Natural killer cell (primary cell): ENCODE measurements around the gene WNT3A. TPM values are rescaled to one million over a fixed set of nuclear protein-coding genes. Genes with fewer than 3 reads are reported as not detected.

Experiments used
- ATAC-seq, 3 donors: fragments of 150-1000 bp in 2 of 3; fragments of 200-7000 bp in 1 of 3; cut with Tn5 transposase; 1 replicate in 1 of 3; 2 replicates in 2 of 3; pipeline ENCODE4 v1.10.0; 2021; ENCODE audit warnings: mild to moderate bottlenecking in 2 of 3, moderate library complexity in 2 of 3
- DNase-seq, 2 donors: peaks; one replicate each; pipeline versions ENCODE4 v3.0.0 to v3.0.0-alpha.2; 2013 to 2021; ENCODE audit warnings: mixed read lengths in 1 of 2
- H3K27ac ChIP-seq: one replicate; pipeline ENCODE4 v1.5.1; 2013; ENCODE audit warnings: mild to moderate bottlenecking, low read length
- H3K27me3 ChIP-seq: one replicate; pipeline ENCODE4 v1.6.1; 2013; ENCODE audit warnings: low read length; ENCODE audit not compliant: control insufficient read depth, insufficient read depth
- H3K36me3 ChIP-seq: one replicate; pipeline ENCODE4 v1.6.1; 2013; ENCODE audit warnings: low read length; ENCODE audit not compliant: control insufficient read depth, insufficient read depth
- H3K4me1 ChIP-seq: one replicate; pipeline ENCODE4 v1.6.1; 2013; ENCODE audit warnings: low read length; ENCODE audit not compliant: control insufficient read depth, insufficient read depth
- H3K4me3 ChIP-seq: one replicate; pipeline ENCODE4 v1.5.1; 2013; ENCODE audit warnings: low read length
- H3K9me3 ChIP-seq: one replicate; pipeline ENCODE4 v1.6.1; 2013; ENCODE audit warnings: low read length; ENCODE audit not compliant: control insufficient read depth, insufficient read depth
- H3K27ac Mint-ChIP-seq, 2 donors: one replicate each; pipeline ENCODE4 v1.8.0; 2022; ENCODE audit warnings: mild to moderate bottlenecking in 2 of 2, mixed read lengths in 2 of 2, moderate library complexity in 1 of 2
- H3K27me3 Mint-ChIP-seq, 2 donors: one replicate each; pipeline ENCODE4 v1.8.0; 2022; ENCODE audit warnings: low read depth in 2 of 2, mixed read lengths in 2 of 2
- H3K36me3 Mint-ChIP-seq: one replicate; pipeline ENCODE4 v1.8.0; 2022; ENCODE audit warnings: mixed read lengths
- H3K4me1 Mint-ChIP-seq, 2 donors: one replicate each; pipeline ENCODE4 v1.8.0; 2022; ENCODE audit warnings: mixed read lengths in 2 of 2
- H3K4me3 Mint-ChIP-seq: one replicate; pipeline ENCODE4 v1.8.0; 2022; ENCODE audit warnings: mild to moderate bottlenecking, moderate library complexity, mixed read lengths
- H3K9me3 Mint-ChIP-seq, 2 donors: one replicate each; pipeline ENCODE4 v1.8.0; 2022; ENCODE audit warnings: mixed read lengths in 2 of 2
- CTCF ChIP-seq: fragments of 200-600 bp; IDR thresholded peaks from one replicate; pipeline ENCODE4 v1.8.0; 2022; ENCODE audit warnings: antibody characterized with exemption
- WGBS: methylation state at CpG from one replicate; pipeline ENCODE4 v1.1.7; 2013; ENCODE audit warnings: missing lambda C conversion rate; ENCODE audit not compliant: insufficient coverage; 5-methylcytosine and 5-hydroxymethylcytosine counted together
- intact Hi-C: fragments of 100-400 bp; cut with micrococcal nuclease; formaldehyde crosslinking; loops from one replicate; pipeline ENCODE4 v1.14.2; 2022
- total RNA-seq, 4 donors: library from RNA; stranded (reverse); fragments of 120-200 nt in 1 of 4; gene quantifications; one replicate each; pipeline versions ENCODE4 v1.2.3 to v1.2.4, GENCODE V29; 2013 to 2022

WNT3A gene
- total RNA-seq: not detected
- total RNA-seq (2013): not detected

GRCh38 chr1:228006786-228007048, at the start of gene WNT3A:
WNT3A (plus strand) TSS chr1:228006998; CDS start chr1:228007129, 131 bp downstream.
- peaks cover 34 to 42% of the 10 kb centered on the region in 2 donors for H3K27me3 Mint-ChIP-seq
- Histone ChIP-seq H3K36me3 (no peaks in the 10 kb centered on the region), H3K27me3 (peaks cover 17% of the 10 kb centered on the region), H3K9me3 (no peaks in the 10 kb centered on the region), H3K4me3 (no peak within 1 kb of the TSS), H3K27ac (no peak within 1 kb of the TSS), H3K4me1 (peaks cover 6% of the 10 kb centered on the region)
- no peak within 1 kb of the TSS for H3K4me3 Mint-ChIP-seq
- TF ChIP-seq CTCF: no peak
- H3K9me3 Mint-ChIP-seq: no peaks in the 10 kb centered on the region
- DNase-seq: no peak
- H3K4me1 Mint-ChIP-seq: peaks cover 0 to 4% of the 10 kb centered on the region in 2 donors
- H3K36me3 Mint-ChIP-seq: no peaks in the 10 kb centered on the region
- H3K27ac Mint-ChIP-seq: no peak within 1 kb of the TSS
- intact Hi-C loops: no loop called here
- no peak for ATAC-seq
- under 1% methylated on average over 48 of the region's 48 CpGs for WGBS

GRCh38 chr1:227958617-227959324, 48.0 kb upstream of the WNT3A start:
- no peak for DNase-seq
- no peak overlapping the region for H3K4me3 ChIP-seq
- Mint-ChIP-seq H3K27ac (no peak overlapping the region), H3K36me3 (no peaks in the 10 kb centered on the region), H3K27me3 (peaks cover 19 to 35% of the 10 kb centered on the region in 2 donors), H3K4me1 (peaks cover 11 to 16% of the 10 kb centered on the region in 2 donors), H3K4me3 (no peak overlapping the region), H3K9me3 (no peaks in the 10 kb centered on the region)
- WGBS: 61% methylated on average over 2 of the region's 2 CpGs
- no peak for ATAC-seq
- no peaks in the 10 kb centered on the region for H3K36me3 ChIP-seq
- peaks cover 3% of the 10 kb centered on the region for H3K27me3 ChIP-seq
- no peaks in the 10 kb centered on the region for H3K4me1 ChIP-seq
- no peak overlapping the region for H3K27ac ChIP-seq
- no peaks in the 10 kb centered on the region for H3K9me3 ChIP-seq
- TF ChIP-seq CTCF: no peak
- intact Hi-C loops: no loop called here

GRCh38 chr1:227959325-227959860, 47.4 kb upstream of the WNT3A start:
- H3K4me3 ChIP-seq: no peak overlapping the region
- DNase-seq (no peak), ATAC-seq (no peak)
- TF ChIP-seq CTCF: no peak
- no peak overlapping the region for H3K27ac Mint-ChIP-seq
- H3K27me3 ChIP-seq: peaks cover 3% of the 10 kb centered on the region
- H3K4me3 Mint-ChIP-seq: no peak overlapping the region
- 87% methylated on average over 10 of the region's 10 CpGs for WGBS
- peaks cover 19 to 35% of the 10 kb centered on the region in 2 donors for H3K27me3 Mint-ChIP-seq
- peaks cover 11 to 16% of the 10 kb centered on the region in 2 donors for H3K4me1 Mint-ChIP-seq
- H3K36me3 ChIP-seq: no peaks in the 10 kb centered on the region
- no peaks in the 10 kb centered on the region for H3K9me3 Mint-ChIP-seq
- no peaks in the 10 kb centered on the region for H3K36me3 Mint-ChIP-seq
- no peaks in the 10 kb centered on the region for H3K9me3 ChIP-seq
- no peak overlapping the region for H3K27ac ChIP-seq
- no peaks in the 10 kb centered on the region for H3K4me1 ChIP-seq
- intact Hi-C loops: no loop called here
